Prostate gland (tissue), 2 donors: ENCODE results near the gene DSCAML1. TPM values are rescaled to one million over a fixed set of nuclear protein-coding genes. Genes with fewer than 3 reads are reported as not detected.

ENCODE experiments used
- DNase-seq: peaks from one replicate; pipeline ENCODE4 v3.0.0-alpha.2; 2019; ENCODE audit warnings: low spot score
- H3K27ac ChIP-seq, 2 donors: fragments of 200-600 bp; sonication (generic); 2 replicates each; pipeline ENCODE4 v1.5.1; 2017 to 2019
- H3K27me3 ChIP-seq: fragments of 200-600 bp; sonication (generic); replicated peaks from 2 replicates; pipeline ENCODE4 v1.5.1; 2019; ENCODE audit not compliant: insufficient read depth
- H3K36me3 ChIP-seq, 2 donors: fragments of 200-600 bp; sonication (generic); 1 replicate in 1 of 2; 2 replicates in 1 of 2; pipeline versions ENCODE4 v1.5.1 to v1.8.1; 2017 to 2019
- H3K4me1 ChIP-seq: fragments of 200-600 bp; sonication (generic); replicated peaks from 2 replicates; pipeline ENCODE4 v1.5.1; 2019
- H3K4me3 ChIP-seq, 2 donors: fragments of 200-600 bp; sonication (generic); 2 replicates each; pipeline ENCODE4 v1.5.1; 2017 to 2019
- H3K9me3 ChIP-seq: fragments of 200-600 bp; sonication (generic); 2 replicates; pipeline ENCODE4 v1.5.1; 2017
- CTCF ChIP-seq, 4 experiments: fragments of 200-600 bp in 2 of 4; fragments of 450-650 bp in 2 of 4; sonication (generic) in 2 of 4; IDR thresholded peaks; 1 replicate in 3 of 4; 2 replicates in 1 of 4; pipeline ENCODE4 v1.5.1; 2016 to 2019; ENCODE audit warnings: antibody characterized with exemption in 4 of 4, mild to moderate bottlenecking in 2 of 4, moderate library complexity in 2 of 4
- POLR2A ChIP-seq: fragments of 450-650 bp; IDR thresholded peaks from one replicate; pipeline ENCODE4 v1.6.1; 2016; ENCODE audit warnings: antibody characterized with exemption, mild to moderate bottlenecking
- POLR2AphosphoS5 ChIP-seq: sonication (generic); formaldehyde crosslinking; IDR thresholded peaks from one replicate; pipeline ENCODE4 v1.6.1; 2017; ENCODE audit warnings: antibody characterized with exemption
- WGBS: methylation state at CpG from one replicate; pipeline ENCODE4 v1.1.5; 2018; 5-methylcytosine and 5-hydroxymethylcytosine counted together
- intact Hi-C: fragments of 100-400 bp; cut with DNase I; formaldehyde crosslinking; loops from one replicate; pipeline ENCODE4 v1.14.2; 2022
- total RNA-seq, 2 donors: library from RNA; depleted of rRNA; stranded (reverse); fragments of >200 nt; gene quantifications; one replicate each; pipeline ENCODE4 v1.1.0, GENCODE V29; 2016

DSCAML1 gene
- total RNA-seq, 2 donors from 2014 or later, result 0.14 to 2.8 TPM

- WGBS, result 94% methylated on average over 3 of the region's 3 CpGs
- TF ChIP-seq POLR2AphosphoS5 (no peak), CTCF (IDR thresholded peaks at IDR 0.05) (no peak), POLR2A (no peak)
- H3K9me3 ChIP-seq, result no peaks in the 10 kb centered on the region
- H3K27ac ChIP-seq, result no peak overlapping the region
- no peaks in the 10 kb centered on the region for H3K4me1 ChIP-seq
- no peak overlapping the region for H3K4me3 ChIP-seq
- no peak for DNase-seq
- H3K27me3 ChIP-seq, result no peaks in the 10 kb centered on the region
- intact Hi-C loops, result no loop called here
- no peaks in the 10 kb centered on the region for H3K36me3 ChIP-seq
These were observed 49.1 kb downstream of the DSCAML1 start for GRCh38 chr11:117747892-117748291.

- H3K4me3 ChIP-seq, result no peak overlapping the region
- H3K9me3 ChIP-seq, result no peaks in the 10 kb centered on the region
- DNase-seq, result no peak
- WGBS, result 75% methylated on average over 7 of the region's 7 CpGs
- H3K4me1 ChIP-seq, result no peaks in the 10 kb centered on the region
- intact Hi-C loops, result no loop called here
- no peak overlapping the region for H3K27ac ChIP-seq
- TF ChIP-seq POLR2A, result no peak
- TF ChIP-seq POLR2AphosphoS5, result no peak
- no peak for TF ChIP-seq CTCF (IDR thresholded peaks at IDR 0.05)
- H3K36me3 ChIP-seq, result no peaks in the 10 kb centered on the region
- H3K27me3 ChIP-seq, result peaks cover 2% of the 10 kb centered on the region
These were observed 51.7 kb downstream of the DSCAML1 start for GRCh38 chr11:117745346-117745745.

GRCh38 chr11:117744471-117745150 is 52.4 kb downstream of the DSCAML1 start:
- H3K27me3 ChIP-seq, result peaks cover 2% of the 10 kb centered on the region
- no peak overlapping the region for H3K27ac ChIP-seq
- TF ChIP-seq POLR2A, result no peak
- H3K9me3 ChIP-seq, result no peaks in the 10 kb centered on the region
- H3K4me1 ChIP-seq, result no peaks in the 10 kb centered on the region
- WGBS, result 55% methylated on average over 11 of the region's 11 CpGs
- DNase-seq, result no peak
- no peak overlapping the region for H3K4me3 ChIP-seq
- intact Hi-C loops, result no loop called here
- H3K36me3 ChIP-seq, result no peaks in the 10 kb centered on the region

GRCh38 chr11:117743121-117743815 is 53.7 kb downstream of the DSCAML1 start:
- no peak overlapping the region for H3K27ac ChIP-seq
- no peak for DNase-seq
- WGBS, result 68% methylated on average over 9 of the region's 9 CpGs
- no peaks in the 10 kb centered on the region for H3K36me3 ChIP-seq
- no peak overlapping the region for H3K4me3 ChIP-seq
- no peaks in the 10 kb centered on the region for H3K9me3 ChIP-seq
- peaks cover 2% of the 10 kb centered on the region for H3K27me3 ChIP-seq
- H3K4me1 ChIP-seq, result no peaks in the 10 kb centered on the region
- intact Hi-C loops, result no loop called here
- TF ChIP-seq POLR2AphosphoS5, result no peak
- no peak for TF ChIP-seq CTCF (IDR thresholded peaks at IDR 0.05)
- no peak for TF ChIP-seq POLR2A

- Histone ChIP-seq H3K4me3 (no peak overlapping the region), H3K9me3 (no peaks in the 10 kb centered on the region), H3K27me3 (peaks cover 2% of the 10 kb centered on the region), H3K4me1 (no peaks in the 10 kb centered on the region), H3K27ac (no peak overlapping the region), H3K36me3 (no peaks in the 10 kb centered on the region)
- intact Hi-C loops, result no loop called here
- TF ChIP-seq POLR2A (no peak), CTCF (IDR thresholded peaks at IDR 0.05) (no peak), POLR2AphosphoS5 (no peak)
- WGBS, result 72% methylated on average over 8 of the region's 8 CpGs
- DNase-seq, result no peak
These were observed 58.6 kb downstream of the DSCAML1 start for GRCh38 chr11:117738246-117738957.
